MCF 10A (cell line): Measurements from ENCODE around the gene OR7G2. TPM values are rescaled to one million over a fixed set of nuclear protein-coding genes. Genes with fewer than 3 reads are reported as not detected.

ENCODE experiments used
- BruUV-seq: library from RNA; stranded (reverse); fragments of 400-500 nt; replicated peaks from 2 replicates; lab custom pipeline; 2021; lab: Mats Ljungman, UMichigan
- CTCF ChIA-PET: fragments of 300-600 bp; sonication (Branson Sonifier 250); formaldehyde crosslinking; extraction: SDS; loops from one replicate; lab custom pipeline; 2021; ENCODE audit warnings: antibody characterized with exemption, inconsistent platforms; lab: Yijun Ruan, JAX
- POLR2A ChIA-PET: fragments of 300-600, 350-650 bp; sonication (Branson Sonifier 250); formaldehyde crosslinking; extraction: SDS; loops from one replicate; lab custom pipeline; 2020; ENCODE audit warnings: antibody characterized with exemption, inconsistent platforms; lab: Yijun Ruan, JAX
- DNase-seq: peaks from one replicate; pipeline ENCODE4 v3.0.0-alpha.2; 2018; ENCODE audit not compliant: unreplicated experiment
- H3K27ac Mint-ChIP-seq: one replicate; pipeline ENCODE4 v1.8.0; 2022; ENCODE audit warnings: mild to moderate bottlenecking, low read depth, mixed read lengths; ENCODE audit not compliant: unreplicated experiment
- H3K27me3 Mint-ChIP-seq: one replicate; pipeline ENCODE4 v1.8.0; 2022; ENCODE audit warnings: mixed read lengths; ENCODE audit not compliant: insufficient read depth, unreplicated experiment
- H3K36me3 Mint-ChIP-seq: one replicate; pipeline ENCODE4 v1.8.0; 2022; ENCODE audit warnings: mild to moderate bottlenecking, moderate library complexity, mixed read lengths; ENCODE audit not compliant: insufficient read depth, unreplicated experiment
- H3K4me1 Mint-ChIP-seq: one replicate; pipeline ENCODE4 v1.8.0; 2022; ENCODE audit warnings: mixed read lengths; ENCODE audit not compliant: insufficient read depth, unreplicated experiment
- H3K4me3 Mint-ChIP-seq: one replicate; pipeline ENCODE4 v1.8.0; 2022; ENCODE audit warnings: mild to moderate bottlenecking, moderate library complexity, mixed read lengths; ENCODE audit not compliant: unreplicated experiment
- H3K9me3 Mint-ChIP-seq: one replicate; pipeline ENCODE4 v1.8.0; 2022; ENCODE audit warnings: mixed read lengths; ENCODE audit not compliant: unreplicated experiment
- CTCF ChIP-seq: fragments of 200-600 bp; IDR thresholded peaks from one replicate; pipeline ENCODE4 v1.8.0; 2022; ENCODE audit warnings: antibody characterized with exemption, mild to moderate bottlenecking; ENCODE audit not compliant: unreplicated experiment
- intact Hi-C: fragments of 100-400 bp; cut with micrococcal nuclease; formaldehyde crosslinking; loops from 2 replicates; pipeline ENCODE4 v1.14.1; 2022
- total RNA-seq: library from RNA; stranded (reverse); gene quantifications from 2 replicates; pipeline ENCODE4 v1.2.3, GENCODE V29; 2022

The OR7G2 gene
- total RNA-seq, 1 experiment from 2014 or later: not detected

- no peak for TF ChIP-seq CTCF
- Mint-ChIP-seq H3K27ac (no peak overlapping the region), H3K36me3 (no peaks in the 10 kb centered on the region), H3K4me3 (no peak overlapping the region), H3K9me3 (no peaks in the 10 kb centered on the region), H3K4me1 (peaks cover 6% of the 10 kb centered on the region), H3K27me3 (no peaks in the 10 kb centered on the region)
- no peak for DNase-seq
- intact Hi-C loops: no loop called here
- ChIA-PET POLR2A (no interaction called here), CTCF (interaction anchor here (0.6 to 1.3 kb wide), 5 partner anchors 16 to 1892 kb away, joined by 3 to 8 read pairs (median 4); no protein-coding TSS in a partner anchor)
- BruUV-seq: no TSS peak
Measured at GRCh38 chr19:9052894-9053293, 54.4 kb downstream of the OR7G2 start.

Other genes starting within 250 kb of the OR7G2 start
- gene MUC16, start 97.1 kb downstream of the OR7G2 start, total RNA-seq: under 0.01 and 0.05 TPM in 2 replicates
- not detected in 2 replicates for gene OR1M1, start 20.4 kb downstream of the OR7G2 start, total RNA-seq
- gene OR7G1, start 8.3 kb upstream of the OR7G2 start, total RNA-seq: not detected in 2 replicates
- gene OR7G3, start 19.5 kb upstream of the OR7G2 start, total RNA-seq: not detected in 2 replicates
- 33.9 and 36.6 TPM in 2 replicates for gene ZNF317, start 32.9 kb upstream of the OR7G2 start, total RNA-seq
- gene OR7D2, start 71.5 kb upstream of the OR7G2 start, total RNA-seq: not detected in 2 replicates
- gene OR7D4, start 112.1 kb upstream of the OR7G2 start, total RNA-seq: not detected in 2 replicates
- not detected in 2 replicates for gene OR7E24, start 143.5 kb upstream of the OR7G2 start, total RNA-seq
- gene ZNF699, start 202.4 kb upstream of the OR7G2 start, total RNA-seq: 6.4 and 6.7 TPM in 2 replicates
- 10.7 and 13.1 TPM in 2 replicates for gene ZNF559, start 216.7 kb upstream of the OR7G2 start, total RNA-seq